Loucy (cell line): Measurements from ENCODE around the gene CCDC17.

Experiments used
- CTCF ChIP-seq: fragments of 200-600 bp; sonication (generic); conservative IDR thresholded peaks from 2 replicates; pipeline ENCODE4 v1.5.1; 2014; ENCODE audit warnings: mild to moderate bottlenecking, antibody characterized with exemption, low read length
- EZH2phosphoT487 ChIP-seq: fragments of 200-600 bp; IDR thresholded peaks from 2 replicates; pipeline ENCODE4 v1.6.1; 2018; ENCODE audit warnings: antibody characterized with exemption, mild to moderate bottlenecking, moderate library complexity, borderline replicate concordance

GRCh38 chr1:45619149-45619921 lies 4.5 kb downstream of the CCDC17 start:
- TF ChIP-seq CTCF (no peak), EZH2phosphoT487 (no peak)
